Hindlimb muscle (tissue), 1 donor: ENCODE measurements around the gene RBKS. TPM values are rescaled to one million over a fixed set of nuclear protein-coding genes. Genes with fewer than 3 reads are reported as not detected.
A peak's percentile ranks its signal among the peaks of the same experiment; 100 is the strongest.
"Not testable (repeated sequence)": the region's sequence is repeated elsewhere in the genome, so short reads cannot be mapped to it uniquely, and the experiment has no call there.

Experiments
- DNase-seq: peaks from one replicate; pipeline ENCODE4 v3.0.0-alpha.2; 2013
- polyA plus RNA-seq: library from polyadenylated mRNA; unstranded; fragments of 120-200 nt; gene quantifications from one replicate; pipeline ENCODE4 v1.2.1, GENCODE V29; 2013; ENCODE audit not compliant: insufficient read length

The RBKS gene
- polyA plus RNA-seq, 1 donor: 1.4 TPM

DNA sequence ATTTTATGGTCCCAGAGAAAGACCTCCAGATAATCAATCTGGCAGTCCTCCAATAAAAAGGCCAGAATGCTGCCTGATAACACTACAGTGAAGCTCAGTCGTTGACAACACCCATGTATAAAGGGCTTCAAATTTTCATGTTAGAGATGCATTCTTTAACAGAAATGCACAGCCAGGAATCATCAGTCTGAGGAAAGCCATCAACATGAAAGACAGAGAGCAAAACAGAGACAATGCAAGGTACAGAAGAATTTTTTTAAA is 14.1 kb upstream of the RBKS start:
- DNase-seq: no peak

- DNase-seq: no peak
These were observed 13.6 kb upstream of the RBKS start for GRCh38 chr2:27903649-27904404.

- DNase-seq: no peak
These were observed 12.8 kb upstream of the RBKS start for GRCh38 chr2:27903018-27903417.

DNA sequence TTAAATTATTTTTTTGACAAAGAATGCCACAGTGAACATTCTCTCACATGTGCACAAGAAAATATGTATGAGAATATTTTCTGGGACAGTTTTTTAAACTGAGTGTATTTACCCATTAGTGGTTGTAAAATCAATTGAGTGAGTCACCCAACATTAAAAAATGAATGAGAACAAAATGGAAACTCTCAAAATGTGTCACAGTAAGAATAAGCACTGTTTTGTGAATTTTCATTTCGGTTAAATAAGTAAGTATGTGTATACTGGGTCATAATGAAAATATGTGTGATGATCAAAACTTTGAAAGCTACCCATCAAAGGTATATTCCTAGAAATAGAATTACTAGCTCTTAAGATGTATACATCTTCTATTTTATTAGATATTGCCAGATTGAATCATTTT is 11.9 kb upstream of the RBKS start:
- no peak for DNase-seq

GRCh38 chr2:27901234-27901633 is 11.0 kb upstream of the RBKS start:
- DNase-seq: no peak

DNA sequence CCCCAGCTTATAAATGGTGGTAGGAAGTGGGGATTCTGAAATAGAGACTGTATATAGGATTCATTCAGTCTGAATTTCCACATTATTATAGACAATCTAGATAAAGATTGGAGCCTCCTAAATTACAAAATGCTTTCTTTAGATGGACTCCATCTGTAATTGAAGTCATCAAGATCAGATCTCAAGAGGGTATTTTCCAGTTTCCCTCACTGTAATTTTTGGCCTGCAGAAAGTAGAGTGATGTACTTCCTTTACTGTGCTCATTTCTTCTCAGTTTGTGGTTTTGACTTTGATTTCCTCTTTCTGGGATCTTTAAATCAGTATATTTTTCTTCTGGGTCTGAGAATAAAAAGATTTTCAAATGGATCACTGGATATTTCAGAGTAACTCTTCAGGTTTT is 7.5 kb upstream of the RBKS start:
- DNase-seq: no peak

- no peak for DNase-seq
These were observed 2.8 kb upstream of the RBKS start for GRCh38 chr2:27893006-27893405.

DNA sequence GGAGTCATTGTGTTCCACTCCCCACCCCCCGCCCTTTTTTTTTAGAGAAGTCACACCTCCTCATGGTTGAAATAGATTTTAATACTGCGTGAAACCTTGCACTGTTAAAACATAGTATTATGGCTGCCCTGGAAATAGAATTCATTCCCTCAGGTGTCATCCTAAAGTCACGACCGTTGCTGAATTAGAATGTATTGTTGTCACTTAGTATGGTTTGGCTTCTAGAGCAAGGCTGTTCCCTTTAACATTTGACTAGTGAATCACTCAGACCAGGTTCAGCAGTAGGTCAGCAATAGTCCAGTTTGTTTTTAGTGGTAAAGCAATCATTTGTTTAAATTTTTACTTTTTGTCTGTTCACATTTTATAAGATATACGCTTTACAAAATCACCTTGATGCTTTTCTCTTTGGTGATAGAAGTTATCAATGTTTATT is 1.5 kb upstream of the RBKS start:
- no peak for DNase-seq

- DNase-seq: peak; percentile 78
These were observed 911 bp upstream of the RBKS start for GRCh38 chr2:27890924-27891672.

GRCh38 chr2:27889774-27890145 is 427 bp downstream of the RBKS start:
- peak; percentile 15 for DNase-seq

DNA sequence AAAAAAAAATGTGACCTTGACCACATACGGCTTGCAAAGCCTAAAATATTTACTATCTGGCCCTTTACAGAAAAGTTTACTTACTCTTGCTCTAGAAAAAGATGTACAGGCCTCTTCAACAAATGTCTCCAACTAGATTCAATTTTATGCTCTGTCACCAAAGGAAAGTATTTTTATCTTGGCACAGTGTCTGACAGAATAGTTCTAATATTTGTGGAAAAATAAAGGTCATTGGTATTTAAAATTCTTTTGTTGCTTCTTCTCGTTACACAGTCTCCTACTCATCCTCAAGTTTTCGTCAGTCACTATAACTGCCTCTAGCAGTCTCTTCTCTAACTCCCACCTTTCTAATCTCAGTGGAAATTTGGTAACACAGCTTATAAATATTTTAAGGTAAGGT is 1.4 kb downstream of the RBKS start:
- no peak for DNase-seq

- no peak for DNase-seq
These were observed 2.4 kb downstream of the RBKS start for GRCh38 chr2:27887830-27888229.

- DNase-seq: no peak
These were observed 3.1 kb downstream of the RBKS start for GRCh38 chr2:27887111-27887510.

- DNase-seq: no peak
These were observed 3.9 kb downstream of the RBKS start for GRCh38 chr2:27886322-27886721.

GRCh38 chr2:27885661-27886060 is 4.5 kb downstream of the RBKS start:
- no peak for DNase-seq

DNA sequence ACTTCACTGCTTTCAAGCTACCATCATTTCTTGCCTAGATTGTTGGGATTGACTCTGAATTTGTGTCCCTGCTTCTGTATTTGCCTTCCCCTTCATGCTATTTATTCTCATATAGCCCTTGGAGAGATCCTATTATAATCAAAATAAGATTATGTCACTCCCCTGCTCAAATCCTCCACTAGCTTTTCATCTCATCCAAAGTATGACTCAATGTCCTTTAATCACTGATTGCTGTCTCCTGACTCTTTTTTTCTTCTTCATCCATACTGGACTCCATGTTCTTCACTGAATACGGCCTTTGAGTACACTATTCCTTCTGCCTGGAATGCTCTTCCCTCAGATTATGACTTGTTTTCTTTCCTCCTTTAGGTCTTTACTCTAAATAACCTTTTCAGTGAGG is 5.0 kb downstream of the RBKS start:
- no peak for DNase-seq

- no peak for DNase-seq
These were observed 5.6 kb downstream of the RBKS start for GRCh38 chr2:27884601-27885000.

DNA sequence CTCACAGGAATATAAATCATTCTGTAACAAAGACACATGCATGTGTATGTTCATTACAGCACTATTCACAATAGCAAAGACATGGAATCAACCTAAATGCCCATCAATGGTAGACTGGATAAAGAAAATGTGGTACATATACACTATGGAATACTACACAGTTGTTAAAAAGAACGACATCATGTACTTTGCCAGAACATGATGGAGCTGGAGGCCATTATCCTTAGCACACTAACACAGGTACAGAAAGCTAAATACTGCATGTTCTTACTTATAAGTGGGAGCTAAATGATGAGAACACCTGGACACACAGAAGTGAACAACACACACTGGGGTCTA is 7.6 kb downstream of the RBKS start:
- DNase-seq: not testable (repeated sequence)

DNA sequence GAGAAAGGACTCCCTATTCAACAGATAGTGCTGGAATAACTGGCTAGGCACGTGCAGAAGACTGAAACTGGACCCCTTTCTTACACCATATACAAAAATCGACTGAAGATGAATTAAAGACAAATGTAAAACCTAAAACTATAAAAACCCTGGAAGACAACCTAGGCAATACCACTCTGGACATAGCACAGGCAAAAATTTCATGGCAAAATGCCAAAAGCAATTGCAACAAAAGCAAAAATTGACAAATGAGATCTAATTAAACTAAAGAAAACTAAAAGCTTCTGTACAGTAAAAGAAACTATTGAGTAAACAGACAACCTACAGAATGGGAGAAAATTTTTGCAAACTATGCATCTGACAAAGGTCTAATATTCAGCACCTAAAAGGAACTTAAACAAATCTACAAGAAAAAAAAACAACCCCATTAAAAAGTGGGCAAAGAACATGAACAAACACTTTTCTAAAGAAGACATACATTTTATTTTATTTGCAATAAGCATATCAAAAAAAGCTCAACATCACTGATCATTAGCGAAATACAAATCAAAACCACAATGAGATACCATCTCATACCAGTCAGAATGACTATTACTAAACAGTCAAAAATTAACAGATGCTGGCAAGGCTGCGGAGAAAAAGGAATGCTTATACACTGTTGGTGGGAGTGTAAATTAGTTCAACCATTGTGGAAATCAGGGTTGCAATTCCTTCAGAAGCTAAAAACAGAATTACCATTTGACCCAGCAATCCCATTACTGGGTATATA is 8.2 kb downstream of the RBKS start:
- DNase-seq: not testable (repeated sequence)

DNA sequence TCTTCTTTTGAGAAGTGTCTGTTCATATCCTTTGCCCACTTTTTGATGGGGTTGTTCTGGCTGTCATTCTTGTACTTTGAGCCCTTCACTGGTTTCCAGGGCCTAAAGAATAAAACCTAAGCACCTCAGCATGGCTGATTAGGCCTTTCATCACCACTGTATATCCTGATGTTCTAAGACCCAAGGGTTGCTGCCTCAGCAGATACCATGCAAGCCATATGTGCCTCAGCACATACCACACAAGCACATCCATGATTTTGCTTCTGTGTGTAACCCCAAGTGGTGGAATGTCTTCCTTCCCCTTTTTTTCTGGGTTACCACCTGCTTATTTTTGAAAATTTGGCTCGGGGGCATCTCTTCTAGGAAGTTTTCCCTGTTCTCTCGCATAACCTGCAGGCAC is 11.4 kb downstream of the RBKS start:
- DNase-seq: no peak

- no peak for DNase-seq
These were observed 14.9 kb downstream of the RBKS start for GRCh38 chr2:27875089-27875881.

GRCh38 chr2:27873091-27873490 is 17.1 kb downstream of the RBKS start:
- DNase-seq: no peak

DNA sequence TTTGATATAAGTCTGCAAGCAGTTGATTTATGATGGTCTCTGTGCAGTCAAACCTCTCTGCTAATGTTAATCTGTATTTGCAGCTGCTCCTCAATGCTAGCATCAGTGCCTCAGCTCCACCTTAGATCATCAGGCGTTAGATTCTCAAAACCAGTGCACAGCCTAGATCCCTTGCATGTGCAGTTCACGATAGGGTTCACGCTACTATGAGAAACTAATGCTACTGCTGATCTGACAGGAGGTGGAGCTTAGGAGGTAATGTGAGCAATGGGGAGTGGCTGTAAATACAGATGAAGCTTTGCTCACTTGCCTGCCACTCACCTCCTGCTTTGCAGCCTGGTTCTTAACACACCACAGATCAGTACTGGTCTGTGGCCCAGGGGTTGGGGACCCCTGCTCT is 18.4 kb downstream of the RBKS start:
- no peak for DNase-seq
